DND-41 (cell line): ENCODE results near the gene GART.

Experiments
- ATAC-seq: fragments of 200-7000 bp; cut with Tn5 transposase; 3 replicates; pipeline ENCODE4 v1.9.1; 2021; ENCODE audit warnings: low read depth; ENCODE audit not compliant: insufficient read depth
- DNase-seq: peaks from one replicate; pipeline ENCODE4 v3.0.0-alpha.2; 2020
- H2AFZ ChIP-seq: 2 replicates; pipeline ENCODE4 v1.6.0; 2012; ENCODE audit warnings: low read depth, low read length
- H3K27ac ChIP-seq: 2 replicates; pipeline ENCODE4 v1.5.1; 2012; ENCODE audit warnings: low read length, inconsistent platforms
- H3K27me3 ChIP-seq: fragments of 200-600 bp; sonication (generic); 2 replicates; pipeline ENCODE4 v1.6.0; 2012; ENCODE audit warnings: low read length, mild to moderate bottlenecking, inconsistent platforms; ENCODE audit not compliant: insufficient read depth, poor library complexity
- H3K36me3 ChIP-seq: 2 replicates; pipeline ENCODE4 v1.5.1; 2012; ENCODE audit warnings: low read length, inconsistent platforms; ENCODE audit not compliant: insufficient read depth
- H3K4me1 ChIP-seq: 2 replicates; pipeline ENCODE4 v1.5.1; 2012; ENCODE audit warnings: mild to moderate bottlenecking, low read length; ENCODE audit not compliant: insufficient read depth
- H3K4me2 ChIP-seq: 2 replicates; pipeline ENCODE4 v1.6.0; 2012; ENCODE audit warnings: mild to moderate bottlenecking, moderate library complexity, low read length, inconsistent platforms; ENCODE audit not compliant: insufficient read depth
- H3K4me3 ChIP-seq, 2 experiments: fragments of 200-600 bp in 1 of 2; shearing (Covaris generic) in 1 of 2; 2 replicates each; pipeline ENCODE4 v1.5.1; 2012 to 2016; ENCODE audit warnings: inconsistent platforms in 2 of 2, low read length in 2 of 2, mild to moderate bottlenecking in 2 of 2, low read depth in 1 of 2, moderate library complexity in 1 of 2
- H3K79me2 ChIP-seq: 2 replicates; pipeline ENCODE4 v1.6.0; 2012; ENCODE audit warnings: low read length, inconsistent platforms; ENCODE audit not compliant: insufficient read depth
- H3K9ac ChIP-seq: 2 replicates; pipeline ENCODE4 v1.6.0; 2012; ENCODE audit warnings: low read depth, mild to moderate bottlenecking, inconsistent platforms, low read length, moderate library complexity
- H3K9me3 ChIP-seq: 2 replicates; pipeline ENCODE4 v1.5.1; 2012; ENCODE audit warnings: low read length, moderate library complexity, mild to moderate bottlenecking, inconsistent platforms; ENCODE audit not compliant: insufficient read depth, severe bottlenecking
- H4K20me1 ChIP-seq: 2 replicates; pipeline ENCODE4 v1.6.0; 2012; ENCODE audit warnings: low read length; ENCODE audit not compliant: insufficient read depth
- CTCF ChIP-seq: IDR thresholded peaks from 2 replicates; pipeline ENCODE4 v1.5.1; 2012; ENCODE audit warnings: borderline replicate concordance, low read length, moderate library complexity, mild to moderate bottlenecking; ENCODE audit not compliant: poor library complexity, severe bottlenecking; ENCODE audit errors: extremely low read depth
- EZH2 ChIP-seq: IDR thresholded peaks from 3 replicates; pipeline ENCODE4 v1.6.1; 2012; ENCODE audit warnings: borderline replicate concordance, low read depth, mild to moderate bottlenecking, moderate library complexity, low read length, inconsistent platforms; ENCODE audit not compliant: severe bottlenecking

The GART gene

GRCh38 chr21:33541756-33542639 is at the start of gene GART:
Gene GART (minus strand): TSS chr21:33542117. CDS start chr21:33539315, 2,802 bp downstream.
- TF ChIP-seq CTCF: no peak
- no peak for TF ChIP-seq EZH2
- Histone ChIP-seq H3K36me3 (peaks cover 42% of the 10 kb centered on the region), H3K4me3 (peak within 1 kb of the TSS; percentile 71 to 86), H3K4me1 (peaks cover 50% of the 10 kb centered on the region), H3K4me2 (peak within 1 kb of the TSS; percentile 87), H4K20me1 (peaks cover 30% of the 10 kb centered on the region; the same call in 1 of the 2 replicates), H3K79me2 (peaks cover 96% of the 10 kb centered on the region), H3K27ac (peak within 1 kb of the TSS; percentile 99), H3K9me3 (no peaks in the 10 kb centered on the region), H3K27me3 (no peaks in the 10 kb centered on the region), H2AFZ (peak within 1 kb of the TSS; percentile 85), H3K9ac (peak within 1 kb of the TSS; percentile 94)
- ATAC-seq: peak; percentile 72
- peak; percentile 87 for DNase-seq

GRCh38 chr21:33588485-33589335 is 46.8 kb upstream of the GART start, which contains the start of gene DONSON:
Gene DONSON (minus strand): TSS chr21:33588684. CDS start chr21:33588641, 43 bp downstream.
- H3K79me2 ChIP-seq: peaks cover 40% of the 10 kb centered on the region
- peaks cover 31% of the 10 kb centered on the region for H3K4me1 ChIP-seq
- peak; percentile 88 for ATAC-seq
- H3K36me3 ChIP-seq: peaks cover 22% of the 10 kb centered on the region
- no peaks in the 10 kb centered on the region for H3K9me3 ChIP-seq
- H3K4me3 ChIP-seq: peak within 1 kb of the TSS; percentile 96 to 98
- 0 out of 2 replicates have a peak, but pooled peaks cover 4% of the 10 kb centered on the region for H4K20me1 ChIP-seq
- peak within 1 kb of the TSS; percentile 81 for H3K4me2 ChIP-seq
- TF ChIP-seq EZH2 (no peak), CTCF (no peak)
- peak within 1 kb of the TSS; percentile 80 for H3K27ac ChIP-seq
- H2AFZ ChIP-seq: peak within 1 kb of the TSS; percentile 99
- no peaks in the 10 kb centered on the region for H3K27me3 ChIP-seq
- H3K9ac ChIP-seq: peak within 1 kb of the TSS; percentile 71
- peak; percentile 85 for DNase-seq

GRCh38 chr21:33587792-33588484 is 46.0 kb upstream of the GART start:
- Histone ChIP-seq H3K27me3 (no peaks in the 10 kb centered on the region), H3K9ac (peak overlapping the region; percentile 71), H3K4me2 (peak overlapping the region; percentile 81), H3K79me2 (peaks cover 42% of the 10 kb centered on the region), H3K9me3 (no peaks in the 10 kb centered on the region), H4K20me1 (0 out of 2 replicates have a peak, but pooled peaks cover 4% of the 10 kb centered on the region), H3K4me3 (peak overlapping the region; percentile 96 to 98), H3K4me1 (peaks cover 31% of the 10 kb centered on the region), H3K36me3 (peaks cover 28% of the 10 kb centered on the region), H2AFZ (peak overlapping the region; percentile 99), H3K27ac (peak overlapping the region; percentile 80)
- peak; percentile 41 for DNase-seq
- TF ChIP-seq EZH2: no peak
- no peak for TF ChIP-seq CTCF
- peak; percentile 30 for ATAC-seq
